BE2C (cell line): Measurements from ENCODE around the gene COX7A2L.

Experiments
- DNase-seq: peaks from one replicate; pipeline ENCODE4 v3.0.0-alpha.2; 2020
- H3K27me3 ChIP-seq: fragments of 250-450 bp; sonication (Bioruptor Pico); 2 replicates; pipeline ENCODE4 v1.5.1; 2020; ENCODE audit warnings: mild to moderate bottlenecking
- H3K36me3 ChIP-seq: fragments of 250-450 bp; sonication (Bioruptor Pico); 2 replicates; pipeline ENCODE4 v1.5.1; 2020; ENCODE audit warnings: mild to moderate bottlenecking
- H3K4me1 ChIP-seq: fragments of 250-450 bp; sonication (Bioruptor Pico); 2 replicates; pipeline ENCODE4 v1.5.1; 2020
- H3K4me3 ChIP-seq: 2 replicates; pipeline ENCODE4 v1.5.1; 2011; ENCODE audit warnings: low read depth, low read length
- H3K9me3 ChIP-seq: fragments of 250-450 bp; sonication (Bioruptor Pico); 2 replicates; pipeline ENCODE4 v1.5.1; 2020
- CTCF ChIP-seq: IDR thresholded peaks from 2 replicates; pipeline ENCODE4 v1.5.1; 2012; ENCODE audit warnings: mild to moderate bottlenecking, low read depth, low read length

Gene COX7A2L

GRCh38 chr2:42368817-42369531 is 8.0 kb upstream of the COX7A2L start:
- no peak for TF ChIP-seq CTCF
- Histone ChIP-seq H3K36me3 (no peaks in the 10 kb centered on the region), H3K4me1 (peaks cover 21% of the 10 kb centered on the region), H3K9me3 (no peaks in the 10 kb centered on the region), H3K4me3 (no peak overlapping the region), H3K27me3 (no peaks in the 10 kb centered on the region)
- no peak for DNase-seq

GRCh38 chr2:42367835-42368234 is 6.8 kb upstream of the COX7A2L start:
- no peak overlapping the region for H3K4me3 ChIP-seq
- DNase-seq, result no peak
- H3K36me3 ChIP-seq, result no peaks in the 10 kb centered on the region
- H3K9me3 ChIP-seq, result no peaks in the 10 kb centered on the region
- TF ChIP-seq CTCF, result no peak
- H3K27me3 ChIP-seq, result no peaks in the 10 kb centered on the region
- peaks cover 20% of the 10 kb centered on the region for H3K4me1 ChIP-seq

GRCh38 chr2:42366411-42366810 is 5.4 kb upstream of the COX7A2L start:
- H3K4me3 ChIP-seq, result no peak overlapping the region
- TF ChIP-seq CTCF, result no peak
- H3K4me1 ChIP-seq, result peaks cover 9% of the 10 kb centered on the region
- no peak for DNase-seq
- H3K9me3 ChIP-seq, result no peaks in the 10 kb centered on the region
- H3K27me3 ChIP-seq, result no peaks in the 10 kb centered on the region
- H3K36me3 ChIP-seq, result no peaks in the 10 kb centered on the region

GRCh38 chr2:42364658-42365057 is 3.6 kb upstream of the COX7A2L start:
- Histone ChIP-seq H3K4me1 (peaks cover 4% of the 10 kb centered on the region), H3K9me3 (no peaks in the 10 kb centered on the region), H3K36me3 (no peaks in the 10 kb centered on the region), H3K4me3 (no peak overlapping the region), H3K27me3 (no peaks in the 10 kb centered on the region)
- TF ChIP-seq CTCF, result no peak
- no peak for DNase-seq

GRCh38 chr2:42363413-42363812 is 2.4 kb upstream of the COX7A2L start:
- no peaks in the 10 kb centered on the region for H3K9me3 ChIP-seq
- DNase-seq, result no peak
- TF ChIP-seq CTCF, result no peak
- no peaks in the 10 kb centered on the region for H3K36me3 ChIP-seq
- no peak overlapping the region for H3K4me3 ChIP-seq
- no peaks in the 10 kb centered on the region for H3K27me3 ChIP-seq
- no peaks in the 10 kb centered on the region for H3K4me1 ChIP-seq

- no peak for DNase-seq
Observed at GRCh38 chr2:42361728-42362283, 789 bp upstream of the COX7A2L start.

More at GRCh38 chr2:42361728-42362283, 789 bp upstream of the COX7A2L start:
- Histone ChIP-seq H3K27me3 (no peaks in the 10 kb centered on the region), H3K36me3 (no peaks in the 10 kb centered on the region), H3K4me1 (no peaks in the 10 kb centered on the region), H3K9me3 (no peaks in the 10 kb centered on the region), H3K4me3 (peak overlapping the region; percentile 57)
- no peak for TF ChIP-seq CTCF
